ENCODE measurements around the gene PRKN. TPM values are rescaled to one million over a fixed set of nuclear protein-coding genes. Genes with fewer than 3 reads are reported as not detected.

The PRKN gene
- total RNA-seq, 1 experiment from 2014 or later: 0.34 TPM

DNA sequence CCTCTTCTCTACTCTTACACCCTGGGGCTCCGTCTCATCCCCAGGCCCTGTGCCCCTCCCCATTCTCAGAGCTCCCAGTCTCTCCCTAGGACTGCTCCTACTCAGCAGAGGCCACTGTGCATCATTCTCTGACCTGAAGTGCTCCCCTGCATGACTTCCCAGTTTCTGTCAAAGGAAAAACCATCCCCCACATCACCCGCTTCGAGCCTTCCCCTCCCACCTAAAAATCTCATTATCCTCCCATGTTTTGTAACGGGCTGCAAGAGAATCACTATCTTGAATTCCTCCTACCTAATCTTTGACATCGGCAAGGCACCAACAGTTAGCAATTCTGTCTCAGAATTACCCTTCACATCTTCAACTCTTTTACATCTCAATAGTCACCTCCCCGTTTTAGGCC, 463.0 kb downstream of the PRKN start:
- H3K27me3 Mint-ChIP-seq (ENCODE audit: insufficient read depth, unreplicated experiment): no peaks in the 10 kb centered on the region
- BruUV-seq (replicated peaks): no TSS peak
- CTCF ChIA-PET: no interaction called here
- H3K4me3 Mint-ChIP-seq (ENCODE audit: unreplicated experiment): no peak overlapping the region
- TF ChIP-seq, protein P1, sequence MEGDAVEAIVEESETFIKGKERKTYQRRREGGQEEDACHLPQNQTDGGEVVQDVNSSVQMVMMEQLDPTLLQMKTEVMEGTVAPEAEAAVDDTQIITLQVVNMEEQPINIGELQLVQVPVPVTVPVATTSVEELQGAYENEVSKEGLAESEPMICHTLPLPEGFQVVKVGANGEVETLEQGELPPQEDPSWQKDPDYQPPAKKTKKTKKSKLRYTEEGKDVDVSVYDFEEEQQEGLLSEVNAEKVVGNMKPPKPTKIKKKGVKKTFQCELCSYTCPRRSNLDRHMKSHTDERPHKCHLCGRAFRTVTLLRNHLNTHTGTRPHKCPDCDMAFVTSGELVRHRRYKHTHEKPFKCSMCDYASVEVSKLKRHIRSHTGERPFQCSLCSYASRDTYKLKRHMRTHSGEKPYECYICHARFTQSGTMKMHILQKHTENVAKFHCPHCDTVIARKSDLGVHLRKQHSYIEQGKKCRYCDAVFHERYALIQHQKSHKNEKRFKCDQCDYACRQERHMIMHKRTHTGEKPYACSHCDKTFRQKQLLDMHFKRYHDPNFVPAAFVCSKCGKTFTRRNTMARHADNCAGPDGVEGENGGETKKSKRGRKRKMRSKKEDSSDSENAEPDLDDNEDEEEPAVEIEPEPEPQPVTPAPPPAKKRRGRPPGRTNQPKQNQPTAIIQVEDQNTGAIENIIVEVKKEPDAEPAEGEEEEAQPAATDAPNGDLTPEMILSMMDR (IDR thresholded peaks at IDR 0.05; ENCODE audit: insufficient read depth in 1 of 2, low read depth in 1 of 2, low read length in 1 of 2, severe bottlenecking in 1 of 2, unreplicated experiment in 1 of 2): no peak
- Histone ChIP-seq H3K4me3 (ENCODE audit: low read depth, low read length) (no peak overlapping the region), H3K9me3 (no peaks in the 10 kb centered on the region), H3K36me3 (ENCODE audit: control insufficient read depth, insufficient read depth, low read length) (no peaks in the 10 kb centered on the region), H3K4me1 (no peaks in the 10 kb centered on the region), H3K27me3 (replicated peaks; ENCODE audit: control insufficient read depth, insufficient read depth, low read length) (no peaks in the 10 kb centered on the region)
- H3K4me1 Mint-ChIP-seq (ENCODE audit: low read depth, unreplicated experiment): no peaks in the 10 kb centered on the region
- H3K36me3 Mint-ChIP-seq (ENCODE audit: insufficient read depth, unreplicated experiment): no peaks in the 10 kb centered on the region
- DNase-seq: no peak
- intact Hi-C loops (cut with micrococcal nuclease; ENCODE audit: unreplicated experiment): no loop called here
- no peaks in the 10 kb centered on the region for H3K9me3 Mint-ChIP-seq (ENCODE audit: unreplicated experiment)
- no peak overlapping the region for H3K27ac Mint-ChIP-seq (ENCODE audit: unreplicated experiment)
- POLR2A ChIA-PET: no interaction called here

DNA sequence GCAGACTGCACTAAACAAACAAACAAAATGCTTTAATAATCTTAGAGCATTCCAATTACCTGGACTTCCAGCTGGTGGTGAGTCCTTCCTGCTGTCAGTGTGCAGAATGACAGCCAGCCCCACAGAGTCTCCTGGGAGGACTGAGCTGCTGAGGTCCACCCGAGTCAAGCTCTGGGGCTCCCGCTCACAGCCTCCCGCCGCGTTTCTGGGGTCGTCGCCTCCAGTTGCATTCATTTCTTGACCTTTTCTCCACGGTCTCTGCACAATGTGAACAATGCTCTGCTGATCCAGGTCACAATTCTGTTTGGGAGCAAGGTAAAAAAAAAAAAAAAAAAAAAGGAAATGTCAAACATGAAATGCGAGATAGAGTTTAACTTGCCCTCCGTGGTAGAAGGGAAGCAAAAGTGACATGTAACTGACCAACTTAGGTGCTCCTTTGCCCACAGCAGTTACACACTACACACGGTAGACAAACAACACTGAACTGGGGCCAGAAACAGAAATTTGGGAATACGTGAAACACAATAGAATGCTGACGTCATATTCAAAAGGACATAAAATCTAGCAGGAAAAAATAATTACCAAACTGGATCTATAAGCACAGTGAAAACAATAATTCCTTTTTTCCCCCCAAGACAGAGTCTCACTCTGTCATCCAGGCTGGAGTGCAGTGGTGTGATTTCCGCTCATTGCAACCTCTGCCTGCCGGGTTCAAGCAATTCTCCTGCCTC, 464.9 kb downstream of the PRKN start:
- TF ChIP-seq, protein P1 (IDR thresholded peaks at IDR 0.05; ENCODE audit: insufficient read depth in 1 of 2, low read depth in 1 of 2, low read length in 1 of 2, severe bottlenecking in 1 of 2, unreplicated experiment in 1 of 2): no peak
- H3K4me1 ChIP-seq: no peaks in the 10 kb centered on the region
- POLR2A ChIA-PET: no interaction called here
- no peaks in the 10 kb centered on the region for H3K27me3 ChIP-seq (replicated peaks; ENCODE audit: control insufficient read depth, insufficient read depth, low read length)
- CTCF ChIA-PET: no interaction called here
- intact Hi-C loops (cut with micrococcal nuclease; ENCODE audit: unreplicated experiment): no loop called here
- no peaks in the 10 kb centered on the region for H3K36me3 ChIP-seq (ENCODE audit: control insufficient read depth, insufficient read depth, low read length)
- no peaks in the 10 kb centered on the region for H3K4me1 Mint-ChIP-seq (ENCODE audit: low read depth, unreplicated experiment)
- no peaks in the 10 kb centered on the region for H3K27me3 Mint-ChIP-seq (ENCODE audit: insufficient read depth, unreplicated experiment)
- no peak overlapping the region for H3K4me3 Mint-ChIP-seq (ENCODE audit: unreplicated experiment)
- no peaks in the 10 kb centered on the region for H3K36me3 Mint-ChIP-seq (ENCODE audit: insufficient read depth, unreplicated experiment)
- no peak overlapping the region for H3K27ac Mint-ChIP-seq (ENCODE audit: unreplicated experiment)
- no TSS peak for BruUV-seq (replicated peaks)
- no peaks in the 10 kb centered on the region for H3K9me3 Mint-ChIP-seq (ENCODE audit: unreplicated experiment)
- H3K4me3 ChIP-seq (ENCODE audit: low read depth, low read length): no peak overlapping the region
- no peaks in the 10 kb centered on the region for H3K9me3 ChIP-seq
- no peak for DNase-seq

DNA sequence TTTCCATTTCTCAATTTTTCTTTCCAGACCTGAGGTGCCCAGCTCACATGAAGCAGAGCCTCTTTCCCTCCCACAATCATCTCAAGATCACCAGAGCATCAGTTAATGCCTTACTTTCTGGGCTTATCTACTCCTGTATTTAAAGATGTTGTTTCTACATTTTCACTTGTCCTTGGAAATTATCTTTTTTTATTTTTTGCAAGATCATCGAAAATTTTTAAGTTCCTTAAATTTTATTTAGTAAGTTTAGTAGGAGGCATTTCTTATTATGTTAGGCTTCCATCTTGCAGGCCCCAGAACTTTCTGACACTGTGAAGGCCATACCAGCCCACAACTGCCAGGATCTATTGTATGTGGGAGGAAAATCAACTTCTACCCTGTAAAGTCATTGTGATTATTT, 466.0 kb downstream of the PRKN start:
- no peak overlapping the region for H3K4me3 Mint-ChIP-seq (ENCODE audit: unreplicated experiment)
- no peak for DNase-seq
- Histone ChIP-seq H3K9me3 (no peaks in the 10 kb centered on the region), H3K4me3 (ENCODE audit: low read depth, low read length) (no peak overlapping the region), H3K27me3 (replicated peaks; ENCODE audit: control insufficient read depth, insufficient read depth, low read length) (no peaks in the 10 kb centered on the region), H3K4me1 (no peaks in the 10 kb centered on the region), H3K36me3 (ENCODE audit: control insufficient read depth, insufficient read depth, low read length) (no peaks in the 10 kb centered on the region)
- H3K27ac Mint-ChIP-seq (ENCODE audit: unreplicated experiment): no peak overlapping the region
- ChIA-PET CTCF (no interaction called here), POLR2A (no interaction called here)
- TF ChIP-seq, protein P1 (IDR thresholded peaks at IDR 0.05; ENCODE audit: insufficient read depth in 1 of 2, low read depth in 1 of 2, low read length in 1 of 2, severe bottlenecking in 1 of 2, unreplicated experiment in 1 of 2): no peak
- intact Hi-C loops (cut with micrococcal nuclease; ENCODE audit: unreplicated experiment): no loop called here
- H3K36me3 Mint-ChIP-seq (ENCODE audit: insufficient read depth, unreplicated experiment): no peaks in the 10 kb centered on the region
- H3K4me1 Mint-ChIP-seq (ENCODE audit: low read depth, unreplicated experiment): no peaks in the 10 kb centered on the region
- H3K9me3 Mint-ChIP-seq (ENCODE audit: unreplicated experiment): no peaks in the 10 kb centered on the region
- BruUV-seq (replicated peaks): no TSS peak
- no peaks in the 10 kb centered on the region for H3K27me3 Mint-ChIP-seq (ENCODE audit: insufficient read depth, unreplicated experiment)
